ENCODE data around the gene MYLK3. TPM values are rescaled to one million over a fixed set of nuclear protein-coding genes. Genes with fewer than 3 reads are reported as not detected.

MYLK3 gene
- total RNA-seq, 1 donor from 2014 or later: 1.1 TPM

Other genes with a start within 250 kb of the MYLK3 start
- gene SHCBP1, start 127.0 kb downstream of the MYLK3 start, total RNA-seq: 46.5 and 46.8 TPM in 2 replicates
- 81.0 and 87.0 TPM in 2 replicates for gene VPS35, start 59.2 kb downstream of the MYLK3 start, total RNA-seq
- gene ORC6, start 58.7 kb downstream of the MYLK3 start, total RNA-seq: 68.2 and 69.1 TPM in 2 replicates
- 40.8 and 44.5 TPM in 2 replicates for gene C16orf87, start 82.8 kb upstream of the MYLK3 start, total RNA-seq
- gene GPT2, start 136.0 kb upstream of the MYLK3 start, total RNA-seq: 20.9 and 22.3 TPM in 2 replicates
- gene DNAJA2, start 225.3 kb upstream of the MYLK3 start, total RNA-seq: 83.6 and 86.3 TPM in 2 replicates